T-helper 1 cell (primary cell): ENCODE data around the gene HOXB5.
A peak's percentile ranks its signal among the peaks of the same experiment; 100 is the strongest.

Experiments used
- DNase-seq, 5 donors: peaks; one replicate each; pipeline ENCODE4 v3.0.0-alpha.2; 2012 to 2020

HOXB5 gene

GRCh38 chr17:48589060-48589830 is 4.3 kb downstream of the HOXB5 start:
- DNase-seq = no peak

DNA sequence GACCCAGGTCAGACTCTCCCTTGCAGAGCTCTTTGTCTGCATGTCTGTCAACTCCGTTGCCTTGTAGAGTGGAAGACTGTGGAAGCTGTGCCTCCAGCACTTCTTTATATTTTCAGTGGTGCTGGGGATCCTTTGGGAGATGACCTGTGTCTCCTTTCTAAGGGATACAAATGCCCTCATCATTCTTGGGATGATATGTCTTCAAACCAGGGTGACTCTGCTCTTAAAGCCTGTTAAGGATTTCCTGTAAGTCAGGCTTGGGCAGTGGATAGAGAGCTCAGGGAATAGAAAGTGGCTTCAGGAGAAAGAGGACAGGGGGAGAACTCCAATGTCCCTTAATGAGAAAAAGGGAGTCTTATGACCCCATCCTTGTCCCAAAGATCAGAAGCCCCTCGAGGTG is 5.1 kb downstream of the HOXB5 start:
- DNase-seq = no peak

GRCh38 chr17:48588074-48588415 is 5.5 kb downstream of the HOXB5 start:
- no peak for DNase-seq

DNA sequence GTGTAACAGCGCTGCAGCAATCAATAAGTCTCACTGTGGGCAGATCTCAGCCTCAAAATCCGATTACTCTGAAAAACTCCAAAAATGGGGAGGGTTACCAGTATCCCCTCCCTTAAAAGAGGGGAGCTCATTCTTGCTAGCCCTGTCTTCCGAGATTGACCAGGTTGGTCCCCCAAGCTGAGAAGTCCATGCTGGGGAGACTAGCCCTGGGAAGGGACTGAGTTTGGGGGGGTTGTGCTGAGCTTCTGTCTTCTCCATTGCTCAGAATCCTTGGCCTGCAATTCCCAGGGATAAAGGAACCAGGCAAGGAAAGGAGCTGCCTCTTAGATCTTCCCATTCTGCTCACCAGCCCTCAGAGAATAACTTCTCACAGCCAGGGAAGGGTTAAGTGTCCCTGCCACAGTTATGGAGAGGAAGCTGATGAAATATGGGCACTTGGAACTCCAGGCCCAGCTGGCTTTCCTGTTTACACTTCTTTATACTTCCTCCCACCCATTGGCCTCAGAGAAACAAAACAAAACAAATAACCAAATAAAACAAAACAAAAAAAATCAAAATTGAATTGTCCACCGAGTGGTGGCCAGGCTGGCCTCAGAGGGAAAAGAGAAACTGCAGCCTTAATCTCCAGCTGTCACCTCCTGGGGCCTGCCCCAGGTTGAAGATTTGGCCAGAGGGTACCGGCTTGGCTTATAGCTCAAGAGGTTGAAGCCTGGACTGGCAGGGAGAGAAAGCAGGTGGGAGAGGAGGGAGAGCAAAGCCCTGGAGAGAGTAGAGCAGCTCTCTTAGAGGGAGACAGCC is 6.1 kb downstream of the HOXB5 start:
- DNase-seq = no peak

DNA sequence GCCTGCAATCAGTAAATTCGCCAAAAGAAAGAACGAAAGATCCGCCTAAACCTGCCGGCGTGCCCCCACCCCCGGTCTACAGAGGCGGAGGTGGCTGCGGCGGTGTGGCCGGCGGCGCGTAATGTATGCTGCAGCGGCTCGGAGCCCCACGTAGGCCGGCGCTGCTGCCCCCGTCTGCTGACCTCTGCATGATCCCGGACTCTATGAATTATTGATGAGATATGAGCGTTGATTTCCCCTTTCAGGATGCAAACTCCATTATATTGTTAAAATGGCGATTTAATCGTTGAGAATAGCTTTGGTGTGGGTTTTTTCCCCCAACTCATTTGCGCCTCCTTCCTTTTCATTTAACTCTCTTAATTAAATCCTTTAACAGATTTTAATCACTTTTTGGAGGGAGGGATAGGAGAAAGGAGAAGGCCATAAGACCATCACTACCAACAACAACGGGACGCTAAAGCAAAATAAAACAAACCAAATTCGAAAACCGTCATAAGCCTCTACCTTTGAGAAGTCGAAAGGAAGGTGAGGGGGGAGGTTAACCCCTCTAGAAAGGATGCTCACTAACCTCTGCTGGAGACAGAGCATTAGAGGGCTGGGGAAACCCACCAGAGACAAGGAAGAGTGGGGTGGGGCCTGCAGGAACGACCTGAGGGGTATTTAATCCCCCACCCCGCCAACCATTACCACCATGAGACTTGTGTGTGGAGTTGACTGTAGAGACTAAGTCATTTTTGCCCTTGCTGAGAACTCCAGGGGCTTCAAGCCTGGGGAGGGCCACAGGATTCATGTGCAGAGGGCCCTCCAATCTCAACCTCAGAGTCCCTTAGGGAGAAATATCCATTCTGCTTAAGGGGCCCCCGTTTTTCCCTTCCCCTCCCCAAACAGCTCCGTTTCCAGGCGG is 7.0 kb downstream of the HOXB5 start:
- no peak for DNase-seq

GRCh38 chr17:48584223-48584741 is 9.3 kb downstream of the HOXB5 start:
- DNase-seq = no peak

DNA sequence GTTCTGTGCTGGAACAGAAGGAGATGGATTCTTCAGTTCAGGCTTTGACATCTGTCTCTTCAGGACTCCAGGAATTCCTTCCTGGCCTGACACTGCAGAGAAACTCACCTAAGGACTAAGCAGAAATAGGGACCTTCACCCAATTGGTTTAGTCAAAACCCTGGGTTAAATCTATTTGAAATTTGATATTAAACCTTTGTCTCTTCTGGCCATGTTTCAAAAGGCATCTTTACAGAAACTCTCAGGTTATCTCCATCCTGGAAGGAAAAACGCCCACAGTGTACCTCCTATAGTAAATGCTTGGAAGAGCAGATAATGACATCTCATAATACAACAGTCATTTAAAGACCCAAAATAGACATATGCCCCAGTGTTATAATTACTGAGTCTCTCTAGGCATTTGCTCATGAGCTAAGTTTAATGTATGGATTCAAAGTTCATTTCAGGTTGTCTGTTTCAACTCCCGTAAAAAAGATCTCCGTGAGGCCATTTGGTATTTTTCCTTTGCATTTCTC is 9.8 kb downstream of the HOXB5 start:
- no peak for DNase-seq

DNA sequence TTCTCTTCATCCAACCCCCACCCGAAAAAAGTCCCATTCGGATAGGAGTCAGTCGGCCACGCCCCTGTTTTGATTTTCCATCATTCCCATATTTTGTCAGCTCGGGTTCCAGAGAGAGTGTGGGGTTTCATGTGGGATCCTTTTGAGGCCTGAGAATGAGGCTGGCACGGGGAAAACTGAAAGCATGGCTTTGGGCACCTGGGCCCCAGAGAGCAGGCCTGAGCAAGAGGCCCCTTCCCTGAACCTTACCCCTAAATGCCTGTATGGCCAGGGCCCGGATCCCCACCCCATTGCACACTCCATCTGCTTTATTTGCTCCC is 10.9 kb downstream of the HOXB5 start:
- DNase-seq = no peak

DNA sequence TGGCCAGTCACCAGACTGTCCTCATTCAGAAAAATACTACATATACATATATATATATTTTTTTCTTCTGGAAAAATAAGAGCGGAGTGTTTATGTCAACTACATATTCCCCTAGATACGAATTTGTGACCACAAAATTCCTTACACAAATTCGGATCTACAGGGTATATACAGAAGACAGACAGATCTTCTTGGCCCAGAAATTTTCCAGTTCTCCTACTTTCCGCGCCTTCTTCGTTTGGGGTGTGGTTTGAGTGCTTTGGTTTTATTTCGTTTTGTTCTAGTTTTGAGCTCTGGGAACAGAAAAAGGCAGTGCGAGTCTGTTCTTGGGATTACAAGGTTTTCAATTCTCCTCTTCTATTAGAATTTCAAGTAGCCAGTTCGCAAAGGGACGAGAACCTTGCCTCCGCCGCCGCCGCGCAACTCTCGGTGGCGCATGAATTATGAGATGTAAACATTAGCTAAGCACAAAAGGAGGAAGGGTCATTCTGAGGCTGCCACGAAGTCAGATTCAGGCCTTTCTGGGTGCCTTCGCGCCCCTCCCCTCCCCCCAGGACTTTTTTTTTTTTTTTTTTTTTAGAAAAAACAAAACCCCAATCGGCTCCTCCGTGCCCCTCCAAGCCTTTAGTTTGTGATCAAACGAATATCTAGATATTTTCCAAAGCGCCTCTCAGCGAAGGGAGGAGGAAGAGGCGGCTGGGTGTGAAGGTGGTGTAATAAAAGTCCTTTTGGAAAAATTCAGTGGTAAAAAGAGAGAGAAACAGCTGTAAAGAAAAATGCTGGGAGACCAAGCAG is 13.6 kb downstream of the HOXB5 start:
- no peak for DNase-seq

DNA sequence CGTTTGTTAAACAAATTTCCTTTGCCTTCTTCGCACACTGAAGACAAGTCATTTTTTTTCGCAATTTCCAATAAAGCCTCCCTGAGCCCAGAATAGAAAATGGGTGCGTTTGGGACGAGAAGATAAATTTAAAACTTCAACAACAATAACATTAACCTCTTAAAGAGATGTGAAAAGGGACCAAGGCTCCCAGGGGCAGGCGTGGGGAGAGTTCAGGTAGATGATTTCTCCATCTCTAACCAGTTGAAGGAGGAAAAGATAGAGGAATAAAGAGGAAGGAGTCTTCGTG is 14.2 kb downstream of the HOXB5 start:
- no peak for DNase-seq

DNA sequence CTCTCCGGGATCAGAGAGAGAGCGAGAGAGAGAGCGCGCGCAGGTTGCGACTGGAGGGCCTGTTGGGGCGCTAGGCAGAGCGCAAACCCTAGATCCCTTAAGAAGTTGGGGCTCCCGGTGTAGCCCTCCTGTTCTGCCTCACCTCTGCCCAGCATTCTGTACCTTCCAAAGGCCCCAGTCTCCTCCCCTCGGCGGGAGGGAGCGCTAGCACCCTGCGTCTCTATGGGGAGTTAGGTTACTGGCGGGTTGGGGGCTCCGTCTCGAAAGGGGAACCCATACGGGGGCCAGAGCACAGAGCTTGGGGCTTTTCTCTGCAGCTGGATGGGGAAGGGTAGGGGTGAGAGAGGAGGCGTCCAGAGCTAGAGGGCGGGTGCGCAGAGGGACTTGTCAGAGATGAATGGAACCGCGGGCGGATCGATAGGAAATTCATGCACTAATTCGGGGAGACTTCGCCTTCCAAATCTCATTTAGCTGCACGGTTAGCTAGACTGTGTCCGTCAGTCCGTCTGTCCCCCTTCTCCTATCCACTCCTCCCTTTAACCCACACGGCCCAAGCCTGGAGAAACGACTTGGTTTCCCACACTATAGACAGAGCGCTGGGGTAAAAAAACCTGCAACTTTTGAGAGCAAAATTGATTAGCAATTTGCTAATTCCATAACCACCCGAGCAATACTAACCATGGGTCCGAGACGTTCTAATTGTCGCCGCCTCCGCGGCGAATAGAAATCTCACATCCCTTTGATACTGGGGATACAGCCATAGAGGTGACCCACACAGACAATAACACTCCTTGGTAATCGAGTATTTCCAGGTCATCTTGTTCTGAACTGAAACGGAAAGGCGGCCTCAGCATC is 14.7 kb downstream of the HOXB5 start:
- DNase-seq = no peak

DNA sequence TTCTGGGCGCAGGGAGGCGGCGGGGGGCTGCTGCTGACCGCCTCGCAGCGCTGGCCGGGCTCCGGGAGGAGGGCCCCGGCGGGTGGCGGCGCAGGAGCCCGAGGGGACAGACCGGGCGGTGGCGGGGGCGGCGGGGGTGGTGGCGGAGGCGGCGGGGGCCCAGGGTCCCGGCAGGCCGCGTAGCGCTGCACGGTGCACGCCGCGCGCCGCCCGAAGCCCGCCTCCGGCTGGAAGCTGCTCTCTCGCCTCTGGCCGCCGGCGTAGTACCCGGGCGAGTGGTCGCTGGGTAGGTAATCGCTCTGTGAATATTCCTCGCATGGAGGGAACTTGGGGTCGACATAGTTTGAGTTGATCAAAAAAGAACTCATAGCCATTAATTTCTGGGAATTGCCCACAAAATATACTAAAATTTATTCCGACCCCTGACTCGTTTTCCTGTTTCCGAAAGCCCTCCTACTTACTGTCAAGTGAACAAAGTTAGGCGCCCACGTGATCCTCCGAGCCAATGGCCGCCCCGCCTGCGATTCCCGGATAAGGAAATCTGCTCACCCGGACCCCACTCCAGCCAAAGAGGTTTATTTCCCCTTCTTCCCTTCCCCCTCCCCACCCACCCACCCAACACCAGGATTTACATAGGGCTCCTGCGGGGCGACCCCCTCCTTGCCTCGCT is 15.5 kb downstream of the HOXB5 start, which contains the start of gene HOXB4:
Gene HOXB4 (minus strand): TSS at position 405 of the 670 bp plus-strand sequence. CDS start 31 bp downstream, at position 374.
- peak; percentile 48 to 65 (median 63) for DNase-seq

DNA sequence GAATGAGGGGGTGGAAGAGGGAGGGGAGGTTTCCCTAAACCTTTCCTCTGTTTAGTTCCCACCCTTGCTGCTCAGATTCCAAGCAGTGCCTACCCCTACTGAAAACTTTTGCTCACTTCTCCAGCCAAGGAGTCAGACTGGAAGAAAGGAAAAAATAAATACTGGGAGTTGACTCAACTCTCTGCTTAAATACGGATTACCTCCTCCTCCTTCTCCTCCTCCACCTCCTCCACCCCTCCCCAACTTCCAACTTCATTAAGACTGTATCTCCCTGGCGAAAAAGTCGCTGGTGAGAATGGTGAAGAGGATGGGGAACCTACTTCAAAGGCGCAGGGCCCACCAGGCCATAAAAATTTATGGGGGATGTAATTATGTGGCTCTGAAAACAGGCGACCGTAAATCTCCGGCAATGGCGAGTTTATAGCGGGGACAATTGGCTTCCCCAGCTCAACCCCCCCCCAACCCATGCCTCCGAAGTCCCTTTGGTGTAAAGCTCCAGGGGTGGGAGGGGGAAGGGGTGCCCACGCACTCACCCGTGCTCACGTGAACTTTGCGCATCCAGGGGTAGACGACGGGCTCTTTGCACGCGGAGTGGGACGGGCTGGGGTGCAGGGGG is 16.1 kb downstream of the HOXB5 start:
- no peak for DNase-seq

- no peak for DNase-seq
Observed at GRCh38 chr17:48576479-48577309, 16.9 kb downstream of the HOXB5 start.

DNA sequence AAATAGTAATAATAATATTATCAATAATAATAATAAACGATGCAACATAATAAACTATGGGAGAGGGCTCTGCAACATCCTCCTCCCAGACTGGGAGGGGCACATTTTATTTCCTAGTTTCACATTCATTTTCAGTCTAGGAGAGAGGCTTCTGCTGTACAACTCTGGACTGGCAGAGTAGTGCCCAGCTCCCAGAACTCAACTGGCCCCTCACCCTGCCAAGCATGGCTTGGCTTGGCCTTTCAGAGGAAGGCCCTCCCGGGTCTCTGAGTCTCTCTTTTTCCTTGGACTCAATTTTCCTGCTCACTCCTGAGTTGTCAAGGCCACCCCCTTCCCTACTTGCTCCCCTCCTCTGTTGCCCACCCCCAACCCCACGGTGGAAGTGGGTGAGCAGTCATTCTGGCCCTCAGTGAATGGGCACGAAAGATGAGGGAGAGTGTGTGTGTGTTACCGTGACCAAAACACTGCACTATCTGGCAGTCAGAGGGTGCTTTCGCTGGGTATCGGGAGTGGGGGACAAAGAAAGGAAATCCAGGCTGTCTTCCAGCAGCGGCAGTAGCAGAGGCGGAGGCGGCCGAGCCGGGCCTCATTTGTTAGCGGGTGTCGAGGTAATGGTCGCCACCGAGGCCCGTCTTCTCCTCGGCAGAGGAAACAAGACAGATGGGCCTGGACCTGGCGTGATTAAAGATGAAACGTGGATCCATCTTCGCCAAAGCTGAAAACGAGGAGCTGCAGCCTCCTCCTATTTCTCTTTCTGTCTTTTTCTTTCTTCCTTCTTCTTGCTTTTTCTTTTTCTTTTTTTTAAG is 17.7 kb downstream of the HOXB5 start:
- no peak for DNase-seq

- no peak for DNase-seq
Observed at GRCh38 chr17:48575066-48575582, 18.5 kb downstream of the HOXB5 start.

- DNase-seq = no peak
Observed at GRCh38 chr17:48574505-48575065, 19.0 kb downstream of the HOXB5 start.
